SH-SY5Y (cell line): ENCODE data around the gene KDM4C.

Experiments used
- GATA2 ChIP-seq: IDR thresholded peaks from 2 replicates; pipeline ENCODE4 v1.6.1; 2011; ENCODE audit warnings: mild to moderate bottlenecking, low read depth, low read length
- GATA3 ChIP-seq: IDR thresholded peaks from 2 replicates; pipeline ENCODE4 v1.6.1; 2011; ENCODE audit warnings: low read depth, mild to moderate bottlenecking, low read length, moderate library complexity

DNA sequence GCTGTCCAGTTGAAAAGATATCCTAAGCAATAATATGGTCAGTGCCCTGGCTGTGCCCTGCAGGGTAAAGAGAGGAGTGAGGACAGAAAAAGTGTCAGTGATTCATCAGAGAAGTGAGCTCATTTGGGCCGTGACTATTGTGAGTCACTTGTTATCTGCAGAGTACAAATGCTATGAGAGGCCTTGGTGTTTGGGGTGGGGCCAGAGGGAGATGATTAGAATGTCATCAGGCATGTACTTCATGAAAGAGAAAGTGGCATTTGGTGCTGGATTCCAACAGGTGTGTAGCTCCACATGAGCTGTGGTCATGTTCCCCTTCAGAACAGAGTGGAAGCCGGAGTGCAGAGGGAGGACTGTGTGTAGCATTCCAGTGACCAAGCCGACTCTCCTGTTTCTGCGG, 174.1 kb downstream of the KDM4C start:
- TF ChIP-seq GATA3 = no peak
- TF ChIP-seq GATA2 = no peak
